Large intestine (tissue), 3 donors: ENCODE measurements around the gene FOXQ1. TPM values are rescaled to one million over a fixed set of nuclear protein-coding genes. Genes with fewer than 3 reads are reported as not detected.
"Not testable (repeated sequence)": the region's sequence is repeated elsewhere in the genome, so short reads cannot be mapped to it uniquely, and the experiment has no call there.

Experiments
- DNase-seq, 2 donors: peaks; one replicate each; pipeline versions ENCODE4 v3.0.0 to v3.0.0-alpha.2; 2013
- H3K27ac ChIP-seq: one replicate; pipeline ENCODE4 v1.5.1; 2013; ENCODE audit warnings: low read length
- H3K27me3 ChIP-seq: 2 replicates; pipeline ENCODE4 v1.6.1; 2013; ENCODE audit warnings: low read length; ENCODE audit not compliant: control insufficient read depth, insufficient read depth
- H3K36me3 ChIP-seq: 2 replicates; pipeline ENCODE4 v1.6.1; 2013; ENCODE audit warnings: low read length; ENCODE audit not compliant: control insufficient read depth, insufficient read depth
- H3K4me1 ChIP-seq: one replicate; pipeline ENCODE4 v1.6.1; 2013; ENCODE audit warnings: low read length; ENCODE audit not compliant: control insufficient read depth, insufficient read depth
- H3K4me3 ChIP-seq: one replicate; pipeline ENCODE4 v1.5.1; 2013; ENCODE audit warnings: low read length
- H3K9me3 ChIP-seq: one replicate; pipeline ENCODE4 v1.6.1; 2013; ENCODE audit warnings: mild to moderate bottlenecking, low read depth, low read length, moderate library complexity; ENCODE audit not compliant: control insufficient read depth
- WGBS: methylation state at CpG from one replicate; pipeline ENCODE4 v1.1.5; 2013; ENCODE audit warnings: low lambda C conversion rate; ENCODE audit not compliant: insufficient coverage; 5-methylcytosine and 5-hydroxymethylcytosine counted together
- polyA plus RNA-seq: library from polyadenylated mRNA; unstranded; fragments of 120-200 nt; gene quantifications from one replicate; pipeline ENCODE4 v1.2.1, GENCODE V29; 2013

Gene FOXQ1
- polyA plus RNA-seq, 1 donor = 4.9 TPM

DNA sequence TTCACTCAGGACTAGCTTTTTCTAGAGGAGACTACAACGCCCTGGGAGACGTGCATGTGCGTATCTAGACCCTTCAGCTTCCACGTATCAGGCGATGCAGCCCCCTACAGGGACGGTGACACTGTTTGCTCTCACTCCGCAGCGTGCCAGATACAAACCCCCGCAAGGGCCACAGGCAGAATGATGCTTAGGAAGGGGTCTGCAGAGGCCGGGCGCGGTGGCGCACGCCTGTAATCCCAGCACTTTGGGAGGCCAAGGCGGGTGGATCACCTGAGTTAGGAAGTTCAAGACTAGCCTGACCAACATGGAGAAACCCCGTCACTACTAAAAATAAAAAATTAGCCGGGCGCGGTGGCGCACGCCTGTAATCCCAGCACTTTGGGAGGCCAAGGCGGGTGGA lies 6.7 kb downstream of the FOXQ1 start:
- H3K27ac ChIP-seq, H3K4me1 ChIP-seq, H3K4me3 ChIP-seq, H3K36me3 ChIP-seq, DNase-seq, H3K9me3 ChIP-seq: not testable (repeated sequence)
- H3K27me3 ChIP-seq = peaks cover 34% of the 10 kb centered on the region
- no CpG with 5 or more reads among the region's 22 CpGs for WGBS

DNA sequence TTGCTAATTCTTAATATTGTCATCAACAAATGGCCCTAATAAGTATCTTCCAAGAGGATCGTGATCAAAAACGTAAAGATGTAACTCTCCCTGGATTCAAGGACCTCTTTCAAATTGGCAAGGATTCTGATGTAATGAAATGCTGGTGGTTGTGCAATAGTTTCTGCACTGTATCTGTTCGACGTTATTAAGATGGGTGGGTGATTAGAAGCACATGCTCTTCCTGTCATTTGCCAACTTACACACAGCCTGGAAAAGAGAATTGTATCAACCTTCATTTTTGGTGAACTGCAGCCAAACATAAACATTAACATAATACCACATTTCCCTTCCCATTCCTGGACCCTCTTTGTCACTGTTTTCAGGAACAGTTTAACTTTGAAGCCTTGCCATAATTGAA lies 9.8 kb downstream of the FOXQ1 start:
- H3K27me3 ChIP-seq = peaks cover 5% of the 10 kb centered on the region
- no peak overlapping the region for H3K4me3 ChIP-seq
- no peaks in the 10 kb centered on the region for H3K36me3 ChIP-seq
- DNase-seq = no peak
- H3K9me3 ChIP-seq = peaks cover 9% of the 10 kb centered on the region
- H3K4me1 ChIP-seq = no peaks in the 10 kb centered on the region
- WGBS = no CpG with 5 or more reads among the region's 4 CpGs
- no peak overlapping the region for H3K27ac ChIP-seq

DNA sequence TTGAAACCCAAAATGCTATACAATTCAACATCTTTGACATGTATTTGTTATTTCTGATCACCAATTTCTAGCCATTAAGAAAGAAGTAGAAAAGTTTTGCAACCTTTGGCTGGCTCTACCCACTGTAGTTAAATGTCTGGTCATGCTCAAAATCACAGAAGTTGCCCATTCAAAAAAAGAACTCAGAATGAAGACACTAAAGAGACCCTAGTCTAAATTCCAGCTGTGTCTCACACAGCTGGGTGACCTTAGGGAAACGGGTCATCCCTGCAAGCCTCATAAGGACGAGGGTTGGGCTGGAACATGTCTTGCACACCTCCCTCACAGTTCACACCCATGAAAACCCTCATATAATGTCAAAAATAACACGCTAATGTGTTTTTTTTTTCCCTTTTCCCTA lies 10.3 kb downstream of the FOXQ1 start:
- Histone ChIP-seq H3K4me1 (no peaks in the 10 kb centered on the region), H3K27ac (no peak overlapping the region), H3K27me3 (peaks cover 5% of the 10 kb centered on the region), H3K9me3 (peaks cover 9% of the 10 kb centered on the region), H3K4me3 (no peak overlapping the region), H3K36me3 (no peaks in the 10 kb centered on the region)
- DNase-seq = no peak
- WGBS = no CpG with 5 or more reads among the region's 3 CpGs

DNA sequence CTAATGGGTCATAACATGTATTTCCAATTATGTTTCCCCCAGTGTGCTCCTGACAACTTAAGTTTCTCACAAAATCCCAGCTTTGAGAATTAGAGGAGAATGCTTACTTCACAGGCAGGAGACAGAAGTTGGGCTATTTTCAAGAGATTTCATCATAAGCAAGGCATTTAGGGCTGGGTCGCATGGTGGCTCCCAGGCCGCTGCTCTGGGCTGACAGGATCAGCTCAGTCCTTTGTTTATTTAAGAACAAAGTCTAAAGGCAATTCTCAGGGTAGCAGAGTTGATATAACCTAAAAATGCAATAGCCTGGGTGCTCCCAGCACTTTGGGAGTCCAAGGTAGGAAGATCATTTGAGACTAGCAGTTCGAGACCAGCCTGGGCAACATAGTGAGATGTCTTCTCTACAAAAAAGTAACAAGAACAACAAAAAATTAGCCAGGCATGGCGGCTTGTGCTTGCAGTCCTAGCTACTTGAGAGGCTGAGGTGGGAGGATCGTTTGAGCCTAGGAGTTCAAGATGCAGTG lies 10.9 kb downstream of the FOXQ1 start:
- no peaks in the 10 kb centered on the region for H3K36me3 ChIP-seq
- peaks cover 4% of the 10 kb centered on the region for H3K9me3 ChIP-seq
- H3K4me1 ChIP-seq = no peaks in the 10 kb centered on the region
- no peak overlapping the region for H3K27ac ChIP-seq
- WGBS = no CpG with 5 or more reads among the region's 5 CpGs
- H3K4me3 ChIP-seq = no peak overlapping the region
- peak in 1 of 2 donors; percentile 75 for DNase-seq
- H3K27me3 ChIP-seq = no peaks in the 10 kb centered on the region

DNA sequence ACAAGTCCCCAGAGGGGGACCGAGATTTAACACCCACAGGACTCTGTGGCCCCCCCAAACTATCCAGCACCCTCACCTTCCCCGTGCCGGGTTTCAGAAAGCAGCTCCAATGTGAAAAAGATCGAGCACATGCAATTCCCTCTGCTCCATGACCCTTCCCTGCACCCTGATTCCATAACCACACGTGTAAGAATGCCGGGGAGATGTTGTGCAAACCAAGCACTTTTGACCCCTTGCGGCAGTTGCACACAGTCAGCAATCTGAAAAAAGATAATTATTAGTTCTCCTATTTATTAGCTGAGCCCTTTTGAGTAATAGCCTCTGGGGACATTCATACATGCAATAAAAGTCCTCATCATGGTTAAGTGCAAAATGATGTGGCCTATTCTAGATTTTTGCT lies 13.0 kb downstream of the FOXQ1 start:
- WGBS = no CpG with 5 or more reads among the region's 7 CpGs
- Histone ChIP-seq H3K4me1 (no peaks in the 10 kb centered on the region), H3K4me3 (no peak overlapping the region), H3K27ac (no peak overlapping the region), H3K36me3 (no peaks in the 10 kb centered on the region), H3K27me3 (no peaks in the 10 kb centered on the region), H3K9me3 (no peaks in the 10 kb centered on the region)
- peak in 1 of 2 donors; percentile 74 for DNase-seq

DNA sequence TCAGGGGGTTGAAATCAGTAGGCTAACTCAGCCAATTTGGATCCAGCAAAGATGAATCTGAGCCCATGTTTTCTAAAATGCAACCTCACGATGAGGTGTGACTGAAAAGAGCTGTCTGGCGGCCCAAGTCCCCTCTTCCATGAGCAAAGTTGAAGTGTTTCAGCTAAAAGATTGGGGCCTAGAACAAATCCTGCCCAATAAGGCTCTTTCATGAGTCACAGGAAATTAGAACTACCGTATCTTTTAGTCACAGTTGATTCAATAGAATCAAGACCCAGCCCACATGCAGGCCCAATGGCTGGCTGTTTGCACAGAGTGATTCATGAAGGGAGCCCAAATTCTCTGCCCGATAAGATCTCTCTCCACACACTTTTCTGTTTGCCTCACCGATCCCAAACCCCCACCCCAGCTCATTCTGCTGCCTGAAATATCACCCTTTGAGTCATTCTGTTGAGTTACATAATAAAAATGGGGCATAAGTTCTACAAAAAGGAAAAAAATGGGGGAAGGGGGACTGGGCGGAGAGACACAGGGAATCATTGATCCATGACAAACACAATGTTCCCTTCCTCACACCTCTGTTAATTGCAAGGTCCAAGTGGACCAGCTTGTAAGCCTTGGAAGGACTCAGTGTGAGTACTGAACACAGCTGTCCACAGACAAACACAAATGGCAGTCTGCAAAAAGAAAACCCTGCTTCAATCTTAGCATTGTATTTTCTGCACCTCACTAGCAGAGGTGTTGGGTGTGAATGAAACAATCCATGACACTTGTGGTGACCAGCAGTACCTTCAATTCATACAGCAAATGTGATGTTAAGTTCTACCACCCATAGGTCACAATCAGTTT lies 13.8 kb downstream of the FOXQ1 start:
- no peaks in the 10 kb centered on the region for H3K36me3 ChIP-seq
- H3K27me3 ChIP-seq = no peaks in the 10 kb centered on the region
- H3K9me3 ChIP-seq = no peaks in the 10 kb centered on the region
- DNase-seq = no peak
- H3K27ac ChIP-seq = no peak overlapping the region
- WGBS = no CpG with 5 or more reads among the region's 6 CpGs
- H3K4me3 ChIP-seq = no peak overlapping the region
- no peaks in the 10 kb centered on the region for H3K4me1 ChIP-seq

DNA sequence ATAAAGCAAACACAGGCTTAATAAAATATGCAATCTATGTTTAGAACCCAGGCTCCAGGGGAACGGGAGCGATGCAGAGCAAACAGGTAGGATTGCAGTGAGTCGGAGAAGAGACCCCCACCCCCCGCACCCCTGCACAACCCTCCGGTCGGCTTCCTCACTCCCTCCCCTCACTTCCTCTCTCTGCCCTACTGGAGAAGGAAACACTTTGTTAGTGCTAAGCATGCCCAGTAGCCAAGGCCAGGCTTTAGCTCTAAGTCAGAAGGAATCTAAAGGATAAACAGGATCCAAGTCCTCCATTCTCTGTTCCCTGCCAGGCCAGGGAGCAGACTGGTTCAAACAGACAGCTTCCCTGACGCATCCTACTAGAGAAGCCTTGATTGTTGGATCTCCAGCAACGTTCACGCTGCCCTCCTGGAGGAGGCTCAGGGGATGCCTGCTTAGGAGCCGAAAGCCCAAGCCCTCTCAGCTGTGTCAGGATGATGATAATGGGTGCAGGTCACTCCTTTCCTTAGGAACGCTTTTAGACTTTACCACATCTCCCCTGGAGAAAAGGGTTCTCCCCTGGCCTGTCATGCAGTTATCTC lies 14.7 kb downstream of the FOXQ1 start:
- Histone ChIP-seq H3K9me3 (no peaks in the 10 kb centered on the region), H3K4me3 (no peak overlapping the region), H3K36me3 (no peaks in the 10 kb centered on the region), H3K27me3 (no peaks in the 10 kb centered on the region), H3K4me1 (no peaks in the 10 kb centered on the region), H3K27ac (no peak overlapping the region)
- WGBS = no CpG with 5 or more reads among the region's 11 CpGs
- DNase-seq = no peak

DNA sequence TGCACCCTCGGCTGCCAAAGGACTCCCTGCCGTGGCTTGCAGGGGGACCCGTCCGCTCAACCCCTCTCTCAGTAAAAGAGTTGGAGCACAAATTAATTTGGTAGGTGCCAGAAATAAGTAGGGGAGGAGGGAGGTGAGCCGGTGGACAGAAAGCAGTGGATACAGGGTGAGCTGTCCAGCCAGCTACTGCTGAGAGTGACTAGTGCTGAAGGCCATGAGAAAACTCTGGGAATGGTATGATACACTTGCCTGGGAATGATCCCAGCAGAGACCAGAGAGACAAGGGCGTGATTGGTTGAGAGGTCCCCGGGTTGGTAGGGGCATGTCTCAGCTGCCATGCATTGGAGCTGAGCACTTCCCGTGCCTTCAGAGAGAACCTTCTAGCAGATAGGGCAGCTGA lies 15.7 kb downstream of the FOXQ1 start:
- Histone ChIP-seq H3K27me3 (no peaks in the 10 kb centered on the region), H3K4me3 (no peak overlapping the region), H3K27ac (no peak overlapping the region), H3K36me3 (no peaks in the 10 kb centered on the region), H3K9me3 (no peaks in the 10 kb centered on the region), H3K4me1 (no peaks in the 10 kb centered on the region)
- 94% methylated on average over 3 of the region's 8 CpGs for WGBS
- no peak for DNase-seq

DNA sequence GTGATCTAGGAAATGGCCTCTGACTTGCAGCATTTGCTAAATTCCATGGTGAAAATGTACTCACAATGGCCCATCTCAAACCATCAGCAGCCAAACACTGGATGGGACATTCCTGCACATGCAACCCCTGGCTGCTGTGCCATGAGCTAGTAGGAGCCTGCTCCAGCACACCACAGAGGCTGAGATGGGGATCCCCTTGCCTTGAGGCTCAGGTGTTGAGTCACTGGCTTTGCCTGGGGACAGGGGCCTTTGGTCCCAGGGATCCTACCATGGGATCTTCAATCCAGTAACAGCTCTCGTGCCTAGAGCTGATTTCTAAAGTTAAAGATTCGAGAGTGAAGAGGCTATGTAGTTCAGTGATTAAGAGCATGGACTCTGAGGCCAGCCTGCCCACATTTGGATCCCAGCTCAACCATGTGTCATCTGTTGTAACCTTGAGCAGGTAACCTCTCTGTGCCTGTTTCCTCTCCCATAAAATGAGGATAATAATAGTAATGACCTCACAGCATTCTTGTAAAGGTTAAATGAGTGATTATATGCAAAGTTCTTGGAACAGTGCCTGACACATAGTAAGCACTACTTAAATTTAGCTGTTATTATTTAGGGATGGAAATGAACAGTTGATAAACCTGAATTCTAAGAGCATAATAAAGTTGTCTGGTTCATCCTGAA lies 16.4 kb downstream of the FOXQ1 start:
- WGBS = no CpG with 5 or more reads among the region's 2 CpGs

DNA sequence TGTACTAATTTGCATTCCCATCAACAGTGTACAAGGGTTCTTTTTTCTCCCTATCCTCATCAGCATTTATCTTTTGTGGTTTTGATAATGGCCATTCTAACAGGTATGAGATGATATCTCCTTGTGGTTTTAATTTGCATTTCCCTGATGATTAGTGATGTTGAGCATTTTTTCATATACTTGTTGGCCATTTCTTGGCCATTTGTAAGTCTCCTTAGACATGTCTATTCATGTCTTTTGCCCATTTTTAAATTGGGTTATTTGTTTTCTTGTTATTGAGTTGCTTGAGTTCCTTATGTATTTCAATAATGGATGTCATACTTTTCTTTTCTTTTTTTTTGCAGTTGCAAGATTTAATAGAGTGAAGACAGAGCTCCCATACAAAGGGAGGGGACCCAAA lies 17.8 kb downstream of the FOXQ1 start:
- Histone ChIP-seq H3K27me3 (no peaks in the 10 kb centered on the region), H3K4me3 (no peak overlapping the region), H3K27ac (no peak overlapping the region), H3K9me3 (no peaks in the 10 kb centered on the region), H3K36me3 (no peaks in the 10 kb centered on the region), H3K4me1 (peaks cover 5% of the 10 kb centered on the region)
- no peak for DNase-seq

More for the DNA sequence above, 16.4 kb downstream of the FOXQ1 start:
- Histone ChIP-seq H3K27me3 (no peaks in the 10 kb centered on the region), H3K36me3 (no peaks in the 10 kb centered on the region), H3K4me3 (no peak overlapping the region), H3K9me3 (no peaks in the 10 kb centered on the region), H3K27ac (no peak overlapping the region), H3K4me1 (no peaks in the 10 kb centered on the region)
- DNase-seq = no peak
